GM12864 (cell line): ENCODE results near the gene PPP1CB.

Source experiments
- DNase-seq: peaks from one replicate; pipeline ENCODE4 v3.0.0-alpha.2; 2011; ENCODE audit warnings: low read depth
- H3K4me3 ChIP-seq: 2 replicates; pipeline ENCODE4 v1.5.1; 2011; ENCODE audit warnings: mild to moderate bottlenecking, low read depth, low read length, control low read depth
- TF ChIP-seq, protein P1 (sequence below): IDR thresholded peaks from 2 replicates; pipeline ENCODE4 v1.5.1; 2011; ENCODE audit warnings: low read depth, mild to moderate bottlenecking, moderate library complexity, low read length, control low read depth, inconsistent platforms; ENCODE audit errors: missing control alignments

Gene PPP1CB

DNA sequence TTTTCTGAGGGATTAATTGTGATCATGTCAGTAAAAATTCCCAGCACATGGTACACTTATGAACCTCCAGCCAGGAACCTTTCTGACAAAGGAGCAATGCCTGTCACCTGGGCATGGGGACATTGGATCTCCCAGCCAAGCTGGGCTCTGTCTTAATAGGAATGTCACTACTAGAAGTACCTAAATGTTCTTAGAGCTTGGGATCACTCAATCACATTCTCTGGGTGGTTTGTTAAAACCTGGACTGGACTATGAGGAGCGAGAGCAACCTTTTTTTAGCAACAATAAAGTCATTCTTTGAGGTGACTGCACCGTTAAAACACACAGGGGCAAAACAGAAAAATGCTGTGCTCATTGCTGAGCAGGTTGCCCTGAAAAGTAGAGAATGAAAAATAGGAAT lies 6.4 kb upstream of the PPP1CB start:
- no peak for DNase-seq
- H3K4me3 ChIP-seq: no peak overlapping the region
- TF ChIP-seq, protein P1, sequence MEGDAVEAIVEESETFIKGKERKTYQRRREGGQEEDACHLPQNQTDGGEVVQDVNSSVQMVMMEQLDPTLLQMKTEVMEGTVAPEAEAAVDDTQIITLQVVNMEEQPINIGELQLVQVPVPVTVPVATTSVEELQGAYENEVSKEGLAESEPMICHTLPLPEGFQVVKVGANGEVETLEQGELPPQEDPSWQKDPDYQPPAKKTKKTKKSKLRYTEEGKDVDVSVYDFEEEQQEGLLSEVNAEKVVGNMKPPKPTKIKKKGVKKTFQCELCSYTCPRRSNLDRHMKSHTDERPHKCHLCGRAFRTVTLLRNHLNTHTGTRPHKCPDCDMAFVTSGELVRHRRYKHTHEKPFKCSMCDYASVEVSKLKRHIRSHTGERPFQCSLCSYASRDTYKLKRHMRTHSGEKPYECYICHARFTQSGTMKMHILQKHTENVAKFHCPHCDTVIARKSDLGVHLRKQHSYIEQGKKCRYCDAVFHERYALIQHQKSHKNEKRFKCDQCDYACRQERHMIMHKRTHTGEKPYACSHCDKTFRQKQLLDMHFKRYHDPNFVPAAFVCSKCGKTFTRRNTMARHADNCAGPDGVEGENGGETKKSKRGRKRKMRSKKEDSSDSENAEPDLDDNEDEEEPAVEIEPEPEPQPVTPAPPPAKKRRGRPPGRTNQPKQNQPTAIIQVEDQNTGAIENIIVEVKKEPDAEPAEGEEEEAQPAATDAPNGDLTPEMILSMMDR: no peak

DNA sequence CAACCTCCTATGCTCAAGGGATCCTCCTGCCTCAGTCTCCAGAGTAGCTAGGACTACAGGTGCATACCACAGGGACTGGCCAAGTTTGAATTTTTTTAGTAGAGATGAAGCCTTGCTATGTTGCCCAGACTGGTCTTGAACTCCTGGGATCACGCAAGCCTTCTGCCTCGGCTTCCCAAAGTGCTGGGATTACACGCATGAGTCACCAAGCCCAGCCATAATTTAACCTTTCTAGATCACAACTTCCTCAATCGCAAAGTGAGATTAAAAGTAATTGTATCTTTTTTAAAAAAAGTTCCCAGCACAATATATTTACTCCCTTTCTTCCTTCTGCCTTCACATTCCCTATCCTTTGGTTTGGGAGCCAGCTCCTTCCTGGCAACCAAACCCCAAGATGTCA lies 5.8 kb upstream of the PPP1CB start:
- no peak for DNase-seq
- TF ChIP-seq, protein P1: no peak
- H3K4me3 ChIP-seq: no peak overlapping the region

DNA sequence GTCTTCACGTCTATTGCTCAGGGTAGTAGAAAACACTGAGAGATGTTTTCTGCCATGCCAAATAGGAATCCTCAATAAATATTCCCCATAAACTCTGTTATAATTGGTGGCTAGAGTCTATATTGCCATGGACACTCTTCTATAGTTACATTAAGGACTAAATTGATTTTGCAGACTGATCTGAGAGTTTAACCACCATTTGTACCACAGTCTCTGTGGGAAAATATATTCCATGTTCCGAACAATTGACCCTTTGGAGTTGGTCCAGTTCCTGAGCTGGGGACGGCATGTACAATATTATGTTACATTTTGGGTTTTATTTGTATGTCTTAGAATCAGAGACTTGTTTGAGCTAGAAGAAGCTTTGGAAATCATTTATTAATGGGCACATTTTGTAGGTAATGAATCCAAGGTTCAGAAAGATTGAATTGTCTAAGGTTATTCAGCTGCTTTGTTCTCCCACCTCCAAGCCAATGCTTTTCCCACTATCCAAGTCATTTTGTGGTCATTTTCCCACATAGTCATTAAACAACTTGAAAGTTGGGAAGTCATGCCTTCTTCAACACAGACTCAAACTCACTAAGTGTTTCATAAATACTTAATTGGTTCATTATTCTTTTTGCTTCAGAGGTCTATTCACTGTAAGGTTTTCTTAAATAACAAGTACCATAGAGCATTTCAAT lies 5.1 kb upstream of the PPP1CB start:
- H3K4me3 ChIP-seq: no peak overlapping the region
- DNase-seq: no peak
- TF ChIP-seq, protein P1: no peak

DNA sequence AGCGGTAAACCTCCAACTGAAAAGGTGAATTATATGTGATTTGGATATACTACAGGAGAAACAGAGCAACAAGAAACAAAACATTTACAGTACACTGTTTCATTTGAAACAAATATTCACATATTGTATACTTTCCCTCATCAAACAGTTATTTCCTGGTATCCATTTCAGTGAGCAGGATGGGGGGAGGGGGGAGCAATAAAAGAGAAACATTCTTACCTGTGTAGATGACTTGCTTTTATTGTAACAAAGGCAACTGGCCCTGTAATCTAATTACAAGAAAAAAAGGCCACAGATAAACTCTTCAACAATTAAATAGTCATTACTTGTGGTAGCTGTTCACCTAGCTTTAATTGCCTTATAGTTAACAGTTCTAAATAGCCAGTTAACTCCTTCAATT lies 3.9 kb upstream of the PPP1CB start:
- no peak overlapping the region for H3K4me3 ChIP-seq
- no peak for DNase-seq
- TF ChIP-seq, protein P1: no peak

DNA sequence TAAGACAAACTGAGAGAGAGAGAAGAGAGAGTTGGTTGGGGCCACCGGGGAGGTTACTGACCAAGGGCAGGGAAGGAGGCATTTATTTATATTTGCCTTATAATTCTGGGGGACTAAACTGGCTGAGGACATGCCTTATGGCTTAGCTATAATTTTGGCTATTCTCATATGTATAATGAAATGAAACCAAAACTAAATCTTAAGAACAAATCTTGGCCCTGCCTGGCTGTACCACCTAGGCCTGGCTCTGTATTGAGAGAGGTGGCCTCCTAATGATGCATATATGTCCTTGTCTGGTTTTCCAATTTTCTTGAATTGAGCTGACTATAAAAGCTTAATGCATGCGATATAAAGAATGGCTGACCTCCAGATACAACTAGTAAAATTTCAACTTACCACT lies 3.5 kb upstream of the PPP1CB start:
- TF ChIP-seq, protein P1: no peak
- no peak for DNase-seq
- H3K4me3 ChIP-seq: no peak overlapping the region

DNA sequence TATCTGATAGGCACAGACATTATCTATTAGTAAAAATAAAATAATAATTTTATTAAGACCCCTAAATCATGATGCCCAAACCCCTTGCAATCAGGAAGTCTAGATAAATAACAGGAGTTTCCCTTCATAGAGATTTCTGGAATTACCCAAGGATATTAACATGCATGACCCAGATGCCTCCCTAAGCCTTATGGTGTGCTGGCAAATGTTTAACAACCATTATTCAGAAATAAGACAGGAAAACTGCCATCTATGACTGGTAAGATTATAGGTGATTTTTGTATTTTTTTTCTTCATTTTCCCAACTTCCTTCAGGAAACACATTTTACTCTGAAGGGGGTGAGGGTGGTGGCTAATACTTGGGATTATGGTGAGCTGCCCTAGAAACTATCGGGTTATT lies 2.7 kb upstream of the PPP1CB start:
- H3K4me3 ChIP-seq: no peak overlapping the region
- TF ChIP-seq, protein P1: no peak

DNA sequence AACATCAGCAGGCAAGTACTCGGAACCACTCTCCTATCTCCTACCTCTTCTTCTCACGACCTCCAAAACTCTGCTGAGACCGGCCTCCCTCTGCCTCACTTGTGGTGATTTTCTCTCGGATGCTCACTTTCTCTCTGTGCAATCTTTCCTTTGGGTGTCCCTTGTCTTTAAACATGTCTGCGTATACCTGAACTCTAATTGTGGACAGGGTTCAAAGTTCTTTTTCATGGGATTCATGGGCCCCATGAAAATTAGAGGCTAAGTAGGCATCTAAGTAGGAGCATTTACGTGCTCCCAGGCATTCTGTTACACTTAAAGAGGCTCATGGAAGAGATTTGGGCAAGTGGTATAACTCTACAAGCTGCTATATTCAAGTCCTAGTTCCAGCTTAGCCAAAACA lies 2.1 kb upstream of the PPP1CB start:
- TF ChIP-seq, protein P1: no peak
- no peak overlapping the region for H3K4me3 ChIP-seq
- no peak for DNase-seq

More for the DNA sequence above, 2.7 kb upstream of the PPP1CB start:
- no peak for DNase-seq
